RWPE1 (cell line): ENCODE measurements around the gene TMEM240.

Source experiments
- CTCF ChIA-PET: fragments of 350-600 bp; sonication (Branson Sonifier 250); formaldehyde crosslinking; extraction: SDS; loops from one replicate; lab custom pipeline; 2021; lab: Yijun Ruan, JAX
- POLR2A ChIA-PET: fragments of 400-600 bp; formaldehyde crosslinking; extraction: SDS; loops from one replicate; lab custom pipeline; 2020; ENCODE audit warnings: antibody characterized with exemption; ENCODE audit not compliant: low non-redundant PET; lab: Yijun Ruan, JAX
- DNase-seq: peaks from one replicate; pipeline ENCODE4 v3.0.0; 2012; ENCODE audit warnings: low spot score
- H3K27ac ChIP-seq: fragments of 450-650 bp; 2 replicates; pipeline ENCODE4 v1.5.1; 2017
- TF ChIP-seq, protein P1 (sequence below): fragments of 450-650 bp; conservative IDR thresholded peaks from 2 replicates; pipeline ENCODE4 v1.5.1; 2017; ENCODE audit warnings: low read depth, mild to moderate bottlenecking

TMEM240 gene

DNA sequence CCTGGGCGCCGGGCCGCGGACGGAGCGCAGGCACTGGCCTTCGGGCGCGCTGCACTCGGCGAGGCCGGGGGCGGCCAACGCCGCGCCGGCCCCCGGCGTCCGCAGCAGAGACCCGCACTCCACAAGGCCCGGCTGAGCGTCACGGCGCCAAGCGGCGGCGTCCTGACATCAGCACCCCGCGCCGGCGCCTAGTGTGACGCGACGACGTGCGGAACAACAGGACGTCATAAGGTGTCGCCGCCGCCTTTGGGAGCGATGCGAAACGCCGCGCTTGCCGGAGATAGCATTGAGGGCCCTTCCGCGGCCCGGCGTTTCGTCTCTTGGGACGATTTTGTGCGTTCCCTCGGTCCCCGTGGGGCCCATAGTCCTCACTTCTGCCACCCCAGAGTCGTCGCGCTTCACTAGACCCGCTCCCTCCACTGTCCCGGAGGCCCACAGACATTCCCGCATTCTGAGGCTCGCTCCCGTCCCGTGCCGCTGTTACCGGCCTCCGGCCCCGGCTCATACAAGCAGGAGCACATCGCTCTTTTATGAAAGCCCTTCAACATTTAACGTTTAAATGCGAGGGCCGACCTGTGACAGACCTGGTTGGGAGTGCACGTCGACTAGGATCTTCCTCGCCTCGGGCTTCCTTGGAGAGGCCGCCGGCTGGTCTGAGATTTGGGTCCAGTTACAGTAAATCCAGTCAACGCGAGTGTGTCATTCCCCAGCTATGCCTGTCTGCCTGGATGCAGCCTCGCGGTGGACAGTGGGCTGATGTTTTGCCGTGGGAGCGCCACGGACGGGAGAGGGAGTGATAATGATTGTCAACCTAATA is 34.5 kb upstream of the TMEM240 start, which contains the start of gene SSU72:
SSU72 (minus strand) TSS at position 143 of the 817 bp plus-strand sequence. CDS start 306 bp downstream, outside the sequence.
- H3K27ac ChIP-seq: peak within 1 kb of the TSS; percentile 94
- peak; percentile 91 for DNase-seq
- TF ChIP-seq, protein P1, sequence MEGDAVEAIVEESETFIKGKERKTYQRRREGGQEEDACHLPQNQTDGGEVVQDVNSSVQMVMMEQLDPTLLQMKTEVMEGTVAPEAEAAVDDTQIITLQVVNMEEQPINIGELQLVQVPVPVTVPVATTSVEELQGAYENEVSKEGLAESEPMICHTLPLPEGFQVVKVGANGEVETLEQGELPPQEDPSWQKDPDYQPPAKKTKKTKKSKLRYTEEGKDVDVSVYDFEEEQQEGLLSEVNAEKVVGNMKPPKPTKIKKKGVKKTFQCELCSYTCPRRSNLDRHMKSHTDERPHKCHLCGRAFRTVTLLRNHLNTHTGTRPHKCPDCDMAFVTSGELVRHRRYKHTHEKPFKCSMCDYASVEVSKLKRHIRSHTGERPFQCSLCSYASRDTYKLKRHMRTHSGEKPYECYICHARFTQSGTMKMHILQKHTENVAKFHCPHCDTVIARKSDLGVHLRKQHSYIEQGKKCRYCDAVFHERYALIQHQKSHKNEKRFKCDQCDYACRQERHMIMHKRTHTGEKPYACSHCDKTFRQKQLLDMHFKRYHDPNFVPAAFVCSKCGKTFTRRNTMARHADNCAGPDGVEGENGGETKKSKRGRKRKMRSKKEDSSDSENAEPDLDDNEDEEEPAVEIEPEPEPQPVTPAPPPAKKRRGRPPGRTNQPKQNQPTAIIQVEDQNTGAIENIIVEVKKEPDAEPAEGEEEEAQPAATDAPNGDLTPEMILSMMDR: no peak
- POLR2A ChIA-PET: interaction anchor here (0.6 kb wide), 1 partner anchor 187 kb away, joined by 3 read pairs; no protein-coding TSS in a partner anchor
- CTCF ChIA-PET: interaction anchor here (1.1 kb wide), 1 partner anchor 23 kb away, joined by 3 read pairs; no protein-coding TSS in a partner anchor

DNA sequence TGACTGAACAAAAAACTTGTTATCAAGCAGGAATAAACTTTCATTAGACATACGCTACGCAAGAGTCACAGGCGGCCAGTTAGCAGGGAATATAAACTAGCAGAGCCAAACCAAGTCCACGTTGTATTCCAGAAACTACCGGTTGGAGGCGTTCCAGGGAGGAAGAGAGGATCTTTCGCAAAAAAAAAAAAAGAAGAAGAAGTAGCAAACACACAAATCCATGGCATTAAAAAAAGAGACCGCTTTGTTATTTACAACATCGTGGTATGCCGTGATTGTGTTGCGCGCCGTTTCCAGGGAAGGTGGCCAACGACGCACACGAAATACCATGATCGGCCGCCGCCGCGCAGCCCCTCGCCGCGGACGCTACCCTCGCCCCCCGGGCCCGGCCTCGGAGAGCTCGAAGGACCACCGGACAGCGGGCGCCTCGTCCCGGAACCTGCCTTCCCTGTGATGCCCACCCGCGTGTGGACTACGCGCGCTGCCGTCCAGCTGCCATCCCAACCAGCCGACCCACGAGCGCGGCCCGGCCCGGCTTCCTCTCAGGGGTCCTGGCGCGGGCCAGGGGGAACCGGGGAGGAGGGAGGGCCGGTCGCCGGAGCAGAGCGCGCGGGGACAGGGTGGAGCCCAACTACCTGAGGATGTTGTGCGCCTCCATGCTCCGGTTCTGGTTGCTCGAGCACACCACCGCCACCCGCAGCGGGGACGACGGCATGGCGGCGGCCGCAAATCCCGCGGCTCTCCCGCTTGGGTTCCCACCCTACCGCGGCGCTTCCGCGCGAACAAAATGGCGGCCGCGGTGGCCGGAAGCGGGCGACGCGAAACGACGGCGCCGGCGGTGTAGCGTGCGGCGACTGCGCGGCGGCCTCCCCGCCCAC is 33.7 kb upstream of the TMEM240 start:
- DNase-seq: peak; percentile 68
- POLR2A ChIA-PET: no interaction called here
- peak overlapping the region; percentile 94 for H3K27ac ChIP-seq
- CTCF ChIA-PET: no interaction called here
- TF ChIP-seq, protein P1: no peak

DNA sequence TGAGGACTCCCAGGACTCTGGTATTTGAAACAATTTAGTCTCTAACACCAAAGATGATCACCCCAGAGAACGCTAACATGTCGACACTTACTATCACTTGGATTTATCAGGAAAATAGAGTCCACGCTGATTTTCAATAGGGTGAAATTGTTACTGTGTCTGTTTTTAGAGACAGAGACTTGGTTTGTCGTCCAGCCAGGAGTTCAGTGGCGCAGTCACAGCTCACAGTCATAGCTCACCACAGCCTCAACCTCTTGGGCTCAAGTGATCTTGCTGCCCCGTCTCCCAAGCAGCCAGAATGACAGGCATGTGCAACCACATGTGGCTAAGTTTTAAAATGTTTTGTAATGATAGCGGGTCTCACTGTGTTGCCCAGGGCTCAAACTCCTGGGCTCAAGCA is 28.9 kb upstream of the TMEM240 start:
- CTCF ChIA-PET: interaction anchor here (0.5 kb wide), 1 partner anchor 12 kb away, joined by 4 read pairs; no protein-coding TSS in a partner anchor
- no peak for DNase-seq
- POLR2A ChIA-PET: no interaction called here
- no peak overlapping the region for H3K27ac ChIP-seq
- TF ChIP-seq, protein P1: no peak

DNA sequence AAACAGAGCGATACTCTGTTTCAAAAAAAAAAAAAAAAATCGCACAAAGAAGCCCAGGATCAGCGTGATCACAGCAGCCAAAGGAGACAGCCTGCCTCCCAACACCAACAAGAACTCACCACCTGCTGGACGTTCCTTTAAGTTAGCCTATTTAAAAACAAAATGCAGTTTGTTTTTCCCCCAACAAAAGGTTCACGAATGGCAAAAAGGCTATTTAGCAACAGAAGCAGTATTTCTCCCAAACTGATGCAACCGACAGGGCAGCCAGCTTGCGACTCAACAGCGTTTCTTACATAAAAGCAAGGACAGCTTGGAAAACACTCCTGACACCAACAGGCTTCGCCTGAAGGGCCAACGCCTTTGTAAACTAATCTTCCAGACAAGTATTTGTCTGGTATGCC is 27.5 kb upstream of the TMEM240 start:
- ChIA-PET POLR2A (no interaction called here), CTCF (interaction anchor here (0.6 kb wide), 1 partner anchor 17 kb away, joined by 3 read pairs; no protein-coding TSS in a partner anchor)
- TF ChIP-seq, protein P1: no peak
- H3K27ac ChIP-seq: no peak overlapping the region
- DNase-seq: no peak

DNA sequence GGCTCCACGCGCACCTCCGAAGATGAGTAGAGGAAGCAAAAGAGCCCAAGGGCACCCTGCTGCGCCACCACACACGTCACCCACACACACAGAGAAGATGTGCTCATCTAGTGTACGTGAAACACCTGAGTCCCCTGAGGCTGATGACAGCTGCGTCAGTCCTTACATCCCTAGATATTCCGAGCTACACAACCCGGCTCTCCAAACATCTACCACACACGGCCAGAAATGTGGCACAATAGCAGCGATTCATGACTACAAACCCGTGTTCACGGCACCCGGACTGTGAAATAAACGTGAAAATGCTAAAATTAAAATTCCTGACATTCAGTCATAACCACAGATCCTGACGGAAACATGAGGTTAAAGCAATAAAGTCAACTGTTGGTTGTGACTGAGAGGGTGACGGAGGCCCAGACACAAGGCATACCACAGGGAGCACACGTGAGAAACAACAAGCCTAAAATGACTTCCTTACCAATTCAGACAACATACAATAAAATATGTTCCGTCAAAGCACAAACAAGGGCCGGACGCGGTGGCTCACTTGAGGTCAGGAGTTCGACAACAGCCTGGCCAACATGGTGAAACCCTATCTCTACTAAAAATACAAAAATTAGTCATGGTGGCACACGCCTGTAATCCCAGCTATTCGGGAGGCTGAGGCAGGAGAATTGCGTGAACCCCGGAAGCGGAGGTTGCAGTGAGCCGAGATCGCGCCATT is 26.9 kb upstream of the TMEM240 start:
- no peak overlapping the region for H3K27ac ChIP-seq
- TF ChIP-seq, protein P1: no peak
- ChIA-PET POLR2A (no interaction called here), CTCF (interaction anchor here (0.6 kb wide), 1 partner anchor 18 kb away, joined by 3 read pairs; no protein-coding TSS in a partner anchor)
- DNase-seq: no peak
